Ishikawa (cell line): ENCODE data around the gene SERP2.

Experiments used
- CEBPB ChIP-seq: IDR thresholded peaks from 2 replicates; pipeline ENCODE4 v1.6.1; 2012
- CREB1 ChIP-seq: IDR thresholded peaks from 2 replicates; pipeline ENCODE4 v1.6.1; 2012; ENCODE audit warnings: low read depth
- EGR1 ChIP-seq: IDR thresholded peaks from 2 replicates; pipeline ENCODE4 v1.6.1; 2012
- EP300 ChIP-seq: IDR thresholded peaks from 2 replicates; pipeline ENCODE4 v1.6.1; 2012; ENCODE audit warnings: borderline replicate concordance
- FOXM1 ChIP-seq: IDR thresholded peaks from 2 replicates; pipeline ENCODE4 v1.6.1; 2012; ENCODE audit warnings: low read depth, borderline replicate concordance
- NFIC ChIP-seq: IDR thresholded peaks from 2 replicates; pipeline ENCODE4 v1.6.1; 2012
- RAD21 ChIP-seq: IDR thresholded peaks from 2 replicates; pipeline ENCODE4 v1.6.1; 2012; ENCODE audit warnings: low read depth
- TAF1 ChIP-seq: IDR thresholded peaks from 2 replicates; pipeline ENCODE4 v1.6.1; 2012; ENCODE audit warnings: low read depth, mild to moderate bottlenecking
- TCF12 ChIP-seq: IDR thresholded peaks from 2 replicates; pipeline ENCODE4 v1.6.1; 2012; ENCODE audit warnings: low read depth
- TEAD4 ChIP-seq: IDR thresholded peaks from 2 replicates; pipeline ENCODE4 v1.6.1; 2012
- YY1 ChIP-seq: IDR thresholded peaks from 2 replicates; pipeline ENCODE4 v1.6.1; 2012; ENCODE audit warnings: low read depth
- ZBTB7A ChIP-seq: IDR thresholded peaks from 2 replicates; pipeline ENCODE4 v1.6.1; 2012; ENCODE audit warnings: low read depth
- TF ChIP-seq, protein P1 (sequence below): IDR thresholded peaks from 2 replicates; pipeline ENCODE4 v1.6.1; 2012
- TF ChIP-seq, protein P2 (sequence below): IDR thresholded peaks from 2 replicates; pipeline ENCODE4 v1.6.1; 2012
- TF ChIP-seq, protein P3 (sequence below): IDR thresholded peaks from 2 replicates; pipeline ENCODE4 v1.6.1; 2012; ENCODE audit warnings: low read depth, mild to moderate bottlenecking

The SERP2 gene

DNA sequence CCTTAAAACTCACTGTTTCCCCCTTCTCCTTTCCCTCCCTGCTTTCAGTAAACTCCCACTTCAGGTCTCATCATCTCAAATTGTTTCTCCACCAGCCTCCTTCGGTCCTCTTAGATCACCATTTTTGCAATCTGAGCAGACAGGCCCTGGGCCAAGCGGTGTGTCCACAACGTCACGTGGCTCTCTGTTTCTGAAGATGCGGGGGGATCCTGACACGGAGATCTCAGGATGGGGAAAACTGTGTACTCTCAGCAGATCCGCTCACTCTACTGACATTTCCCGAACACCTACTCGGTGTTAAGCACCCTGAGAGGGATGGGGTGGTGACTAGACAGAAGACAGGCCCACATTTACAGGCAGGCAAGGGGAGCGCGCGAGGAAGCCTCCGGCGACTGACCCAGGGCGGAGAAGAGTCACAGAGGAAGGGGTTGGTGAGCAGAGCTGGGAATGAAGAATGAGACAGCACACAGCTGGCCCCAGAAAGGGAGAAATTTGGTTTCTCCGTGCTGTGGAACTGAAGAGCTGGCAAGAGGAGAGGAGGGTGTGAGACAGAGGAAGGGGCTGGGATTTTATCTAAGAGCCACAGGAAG is 38.8 kb downstream of the SERP2 start:
- TF ChIP-seq CREB1 (no peak), CEBPB (no peak), ZBTB7A (no peak), NFIC (no peak), RAD21 (no peak), TCF12 (no peak), EGR1 (no peak), TAF1 (no peak), FOXM1 (no peak), EP300 (no peak), YY1 (no peak), TEAD4 (no peak)
- TF ChIP-seq, protein P1, sequence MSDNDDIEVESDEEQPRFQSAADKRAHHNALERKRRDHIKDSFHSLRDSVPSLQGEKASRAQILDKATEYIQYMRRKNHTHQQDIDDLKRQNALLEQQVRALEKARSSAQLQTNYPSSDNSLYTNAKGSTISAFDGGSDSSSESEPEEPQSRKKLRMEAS, result no peak
- TF ChIP-seq, protein P2, sequence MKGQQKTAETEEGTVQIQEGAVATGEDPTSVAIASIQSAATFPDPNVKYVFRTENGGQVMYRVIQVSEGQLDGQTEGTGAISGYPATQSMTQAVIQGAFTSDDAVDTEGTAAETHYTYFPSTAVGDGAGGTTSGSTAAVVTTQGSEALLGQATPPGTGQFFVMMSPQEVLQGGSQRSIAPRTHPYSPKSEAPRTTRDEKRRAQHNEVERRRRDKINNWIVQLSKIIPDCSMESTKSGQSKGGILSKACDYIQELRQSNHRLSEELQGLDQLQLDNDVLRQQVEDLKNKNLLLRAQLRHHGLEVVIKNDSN, result no peak
- TF ChIP-seq, protein P3, sequence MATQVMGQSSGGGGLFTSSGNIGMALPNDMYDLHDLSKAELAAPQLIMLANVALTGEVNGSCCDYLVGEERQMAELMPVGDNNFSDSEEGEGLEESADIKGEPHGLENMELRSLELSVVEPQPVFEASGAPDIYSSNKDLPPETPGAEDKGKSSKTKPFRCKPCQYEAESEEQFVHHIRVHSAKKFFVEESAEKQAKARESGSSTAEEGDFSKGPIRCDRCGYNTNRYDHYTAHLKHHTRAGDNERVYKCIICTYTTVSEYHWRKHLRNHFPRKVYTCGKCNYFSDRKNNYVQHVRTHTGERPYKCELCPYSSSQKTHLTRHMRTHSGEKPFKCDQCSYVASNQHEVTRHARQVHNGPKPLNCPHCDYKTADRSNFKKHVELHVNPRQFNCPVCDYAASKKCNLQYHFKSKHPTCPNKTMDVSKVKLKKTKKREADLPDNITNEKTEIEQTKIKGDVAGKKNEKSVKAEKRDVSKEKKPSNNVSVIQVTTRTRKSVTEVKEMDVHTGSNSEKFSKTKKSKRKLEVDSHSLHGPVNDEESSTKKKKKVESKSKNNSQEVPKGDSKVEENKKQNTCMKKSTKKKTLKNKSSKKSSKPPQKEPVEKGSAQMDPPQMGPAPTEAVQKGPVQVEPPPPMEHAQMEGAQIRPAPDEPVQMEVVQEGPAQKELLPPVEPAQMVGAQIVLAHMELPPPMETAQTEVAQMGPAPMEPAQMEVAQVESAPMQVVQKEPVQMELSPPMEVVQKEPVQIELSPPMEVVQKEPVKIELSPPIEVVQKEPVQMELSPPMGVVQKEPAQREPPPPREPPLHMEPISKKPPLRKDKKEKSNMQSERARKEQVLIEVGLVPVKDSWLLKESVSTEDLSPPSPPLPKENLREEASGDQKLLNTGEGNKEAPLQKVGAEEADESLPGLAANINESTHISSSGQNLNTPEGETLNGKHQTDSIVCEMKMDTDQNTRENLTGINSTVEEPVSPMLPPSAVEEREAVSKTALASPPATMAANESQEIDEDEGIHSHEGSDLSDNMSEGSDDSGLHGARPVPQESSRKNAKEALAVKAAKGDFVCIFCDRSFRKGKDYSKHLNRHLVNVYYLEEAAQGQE, result no peak

DNA sequence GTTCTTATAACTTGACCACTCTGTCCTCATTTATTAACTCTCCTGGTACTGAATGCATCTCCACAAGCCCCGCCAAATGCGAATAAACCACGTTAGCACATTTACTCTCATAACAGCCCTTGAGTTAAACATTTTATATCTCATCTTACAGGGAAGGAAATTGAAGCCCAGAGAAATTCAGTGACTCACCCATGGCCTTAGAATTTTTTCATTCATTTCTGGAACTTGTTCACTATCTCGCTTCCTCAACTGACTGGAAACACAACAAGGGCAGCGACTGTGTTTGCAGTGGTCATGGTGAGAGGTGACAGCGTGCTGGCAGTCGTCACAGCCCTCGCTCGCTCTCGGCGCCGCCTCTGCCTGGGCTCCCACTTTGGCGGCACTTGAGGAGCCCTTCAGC is 39.5 kb downstream of the SERP2 start:
- no peak for TF ChIP-seq YY1
- TF ChIP-seq TAF1, result no peak
- TF ChIP-seq, protein P1, result no peak
- TF ChIP-seq, protein P2, result no peak
- no peak for TF ChIP-seq CEBPB

DNA sequence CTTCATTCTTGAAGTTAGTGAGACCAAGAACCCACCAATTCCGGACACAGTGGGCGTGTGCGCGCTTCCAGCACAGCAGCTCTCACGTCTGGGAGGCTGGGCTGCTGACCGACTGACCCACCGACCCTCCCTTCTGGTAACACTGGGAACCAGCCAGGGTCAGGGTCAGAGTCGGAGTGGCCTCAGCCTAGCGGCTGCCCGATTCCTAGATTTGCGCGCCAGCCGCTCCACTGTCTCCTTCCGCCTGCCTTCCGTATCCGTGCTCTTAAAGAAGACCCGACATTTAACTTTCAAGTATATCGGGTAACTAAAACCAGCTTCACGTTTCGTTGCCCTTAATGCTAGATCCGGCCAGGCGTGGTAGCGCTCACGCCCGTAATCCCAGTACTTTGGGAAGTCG is 41.1 kb downstream of the SERP2 start:
- TF ChIP-seq, protein P1, result no peak
- TF ChIP-seq TAF1, result no peak
- no peak for TF ChIP-seq RAD21
- no peak for TF ChIP-seq ZBTB7A
- TF ChIP-seq TCF12, result no peak
- TF ChIP-seq EGR1, result no peak
- TF ChIP-seq CEBPB, result no peak
- TF ChIP-seq FOXM1, result no peak
- TF ChIP-seq, protein P3, result no peak
- TF ChIP-seq, protein P2, result no peak
- TF ChIP-seq YY1, result no peak
- TF ChIP-seq TEAD4, result no peak
- no peak for TF ChIP-seq NFIC
- TF ChIP-seq CREB1, result no peak
- no peak for TF ChIP-seq EP300

DNA sequence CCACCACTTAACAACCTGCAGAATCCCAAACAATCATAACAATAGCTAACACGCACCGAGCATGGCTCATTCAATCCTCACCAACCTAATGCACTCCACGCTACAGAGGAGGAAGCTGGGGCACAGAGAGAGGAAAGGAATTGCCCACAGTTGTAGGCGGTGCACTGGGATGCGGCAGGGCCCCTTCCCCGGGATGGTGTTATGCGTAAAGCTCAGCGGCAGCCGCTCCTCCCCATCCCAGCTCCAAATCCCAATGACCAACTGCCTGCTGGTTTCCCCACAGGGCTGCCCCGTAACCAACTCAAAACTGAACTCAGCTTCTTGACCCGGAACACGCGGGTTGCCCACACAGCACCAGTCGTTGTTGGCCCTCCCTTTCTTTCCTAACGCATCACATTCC is 42.2 kb downstream of the SERP2 start:
- TF ChIP-seq ZBTB7A (no peak), NFIC (no peak), CEBPB (no peak), EGR1 (no peak), FOXM1 (no peak), RAD21 (no peak), CREB1 (no peak), TCF12 (no peak), EP300 (no peak), TEAD4 (no peak)
- TF ChIP-seq, protein P3, result no peak
- TF ChIP-seq, protein P1, result no peak
